HG03196 (cell line): ENCODE data around the gene PFKFB2.

ENCODE experiments used
- ATAC-seq: cut with Tn5 transposase; IDR thresholded peaks from one replicate; pipeline ENCODE4 v1.9.1; 2021; ENCODE audit not compliant: unreplicated experiment

The PFKFB2 gene

GRCh38 chr1:207052911-207053769 is at the start of gene PFKFB2:
Gene PFKFB2, plus strand, starts transcription at chr1:207053275. Its CDS starts 1,443 bp downstream, at chr1:207054718.
- peak; percentile 79 for ATAC-seq

GRCh38 chr1:207004931-207005830 is 47.9 kb upstream of the PFKFB2 start:
- no peak for ATAC-seq

- no peak for ATAC-seq
Observed at GRCh38 chr1:207006083-207006482, 47.0 kb upstream of the PFKFB2 start.

- no peak for ATAC-seq
Observed at GRCh38 chr1:207006914-207007313, 46.2 kb upstream of the PFKFB2 start.

- ATAC-seq = no peak
Observed at GRCh38 chr1:207007352-207008033, 45.6 kb upstream of the PFKFB2 start.

GRCh38 chr1:207009182-207009850 is 43.8 kb upstream of the PFKFB2 start:
- no peak for ATAC-seq

- ATAC-seq = no peak
Observed at GRCh38 chr1:207009945-207010344, 43.1 kb upstream of the PFKFB2 start.

GRCh38 chr1:207010726-207011125 is 42.3 kb upstream of the PFKFB2 start:
- no peak for ATAC-seq

- no peak for ATAC-seq
Observed at GRCh38 chr1:207013321-207014085, 39.6 kb upstream of the PFKFB2 start.

- no peak for ATAC-seq
Observed at GRCh38 chr1:207014728-207015127, 38.3 kb upstream of the PFKFB2 start.

GRCh38 chr1:207015791-207016190 is 37.3 kb upstream of the PFKFB2 start:
- no peak for ATAC-seq

GRCh38 chr1:207017615-207018559 is 35.2 kb upstream of the PFKFB2 start:
- no peak for ATAC-seq

- ATAC-seq = no peak
Observed at GRCh38 chr1:207018707-207019106, 34.4 kb upstream of the PFKFB2 start.

- no peak for ATAC-seq
Observed at GRCh38 chr1:207019161-207019560, 33.9 kb upstream of the PFKFB2 start.

- ATAC-seq = no peak
Observed at GRCh38 chr1:207019661-207020060, 33.4 kb upstream of the PFKFB2 start.

- ATAC-seq = no peak
Observed at GRCh38 chr1:207020065-207020708, 32.9 kb upstream of the PFKFB2 start.

- ATAC-seq = no peak
Observed at GRCh38 chr1:207020709-207021107, 32.4 kb upstream of the PFKFB2 start.

- no peak for ATAC-seq
Observed at GRCh38 chr1:207021139-207021861, 31.8 kb upstream of the PFKFB2 start.
